HepG2 (cell line): ENCODE results near the gene ST3GAL2. TPM values are rescaled to one million over a fixed set of nuclear protein-coding genes. Genes with fewer than 3 reads are reported as not detected.

Experiments
- ATAC-seq: fragments of 200-7000 bp; cut with Tn5 transposase; 3 replicates; pipeline ENCODE4 v1.9.1; 2020; ENCODE audit warnings: mild to moderate bottlenecking, moderate library complexity
- BruUV-seq: library from RNA; stranded (reverse); fragments of 400-500 nt; replicated peaks from 2 replicates; lab custom pipeline; 2021; lab: Mats Ljungman, UMichigan
- CTCF ChIA-PET: fragments of 300-600 bp; formaldehyde crosslinking; extraction: SDS; loops from one replicate; lab custom pipeline; 2021; ENCODE audit warnings: low total read pairs, inconsistent platforms, low intra/inter-chr PET ratio; lab: Yijun Ruan, JAX
- POLR2A ChIA-PET: fragments of 350-600 bp; sonication (Branson Sonifier 250); formaldehyde crosslinking; loops from one replicate; lab custom pipeline; 2020; ENCODE audit warnings: antibody characterized with exemption, inconsistent platforms; lab: Yijun Ruan, JAX
- DNase-seq: peaks from one replicate; pipeline ENCODE4 v3.0.0-alpha.2; 2015; ENCODE audit warnings: low spot score
- FAIRE-seq: peaks from 3 replicates; lab custom pipeline; 2011; peaks lifted over from hg19 to GRCh38; lab: Jason Lieb, UNC
- H2AFZ ChIP-seq: one replicate; pipeline ENCODE4 v1.6.1; 2011; ENCODE audit warnings: low read length, inconsistent platforms
- H3K27ac ChIP-seq: fragments of 300-600 bp; 3 replicates; pipeline ENCODE4 v1.8.0; 2011; ENCODE audit warnings: mixed run types, mild to moderate bottlenecking, mixed read lengths, low read length, inconsistent platforms; ENCODE audit not compliant: insufficient read depth; ENCODE audit errors: extremely low read length
- H3K27me3 ChIP-seq, 2 experiments: fragments of 200-600 bp in 1 of 2; 2 replicates in 1 of 2; 3 replicates in 1 of 2; pipeline versions ENCODE4 v1.6.0 to v1.8.0; 2011; ENCODE audit warnings: low read length in 2 of 2, mild to moderate bottlenecking in 2 of 2, moderate library complexity in 2 of 2, inconsistent platforms in 1 of 2; ENCODE audit not compliant: insufficient read depth in 2 of 2, control insufficient read depth in 1 of 2
- H3K36me3 ChIP-seq, 2 experiments: fragments of 200-600 bp in 1 of 2; replicated peaks in 1 of 2; 2 replicates in 1 of 2; 3 replicates in 1 of 2; pipeline versions ENCODE4 v1.5.1 to v1.8.0; 2011; ENCODE audit warnings: low read length in 2 of 2, inconsistent platforms in 1 of 2; ENCODE audit not compliant: insufficient read depth in 2 of 2, control insufficient read depth in 1 of 2
- H3K4me1 ChIP-seq: 2 replicates; pipeline ENCODE4 v1.5.1; 2012; ENCODE audit warnings: low read length, inconsistent platforms; ENCODE audit not compliant: insufficient read depth
- H3K4me2 ChIP-seq: 2 replicates; pipeline ENCODE4 v1.6.0; 2011; ENCODE audit warnings: low read depth, low read length, inconsistent platforms
- H3K4me3 ChIP-seq, 3 experiments: fragments of 200-600 bp in 1 of 3; sonication (generic), shearing (Covaris generic) in 1 of 3; replicated peaks in 1 of 3; 2 replicates each; pipeline ENCODE4 v1.5.1; 2011 to 2016; ENCODE audit warnings: low read length in 3 of 3, inconsistent platforms in 2 of 3, low read depth in 2 of 3, mild to moderate bottlenecking in 2 of 3, control low read depth in 1 of 3, mixed read lengths in 1 of 3; ENCODE audit not compliant: insufficient read depth in 1 of 3
- H3K79me2 ChIP-seq: one replicate; pipeline ENCODE4 v1.6.1; 2011; ENCODE audit warnings: low read length, inconsistent platforms; ENCODE audit not compliant: insufficient read depth
- H3K9ac ChIP-seq: 2 replicates; pipeline ENCODE4 v1.6.0; 2011; ENCODE audit warnings: mild to moderate bottlenecking, low read depth, low read length, inconsistent platforms; ENCODE audit not compliant: insufficient read depth
- H3K9me3 ChIP-seq: 2 replicates; pipeline ENCODE4 v1.5.1; 2012; ENCODE audit warnings: mild to moderate bottlenecking, low read length
- H4K20me1 ChIP-seq: 2 replicates; pipeline ENCODE4 v1.6.0; 2011; ENCODE audit warnings: inconsistent platforms, mild to moderate bottlenecking, low read length, moderate library complexity; ENCODE audit not compliant: insufficient read depth
- CCDC6 ChIP-seq: sonication (generic); formaldehyde crosslinking; IDR thresholded peaks from 2 replicates; pipeline ENCODE4 v1.8.1; 2022; ENCODE audit warnings: mild to moderate bottlenecking, missing genetic modification reagents, moderate library complexity
- ETV5 ChIP-seq: IDR thresholded peaks from 2 replicates; pipeline ENCODE4 v1.6.1; 2018; ENCODE audit warnings: missing biosample characterization, missing genetic modification reagents, inconsistent platforms, borderline replicate concordance
- FOXA1 ChIP-seq, 2 experiments: fragments of 450-650 bp in 1 of 2; sonication (generic) in 1 of 2; formaldehyde crosslinking in 1 of 2; IDR thresholded peaks; 2 replicates each; pipeline versions ENCODE4 v1.4.0 to v1.6.1; 2016 to 2020; ENCODE audit warnings: missing genetic modification reagents in 1 of 2
- HDAC1 ChIP-seq: sonication (generic); formaldehyde crosslinking; IDR thresholded peaks from 2 replicates; pipeline ENCODE4 v1.5.1; 2020; ENCODE audit warnings: mild to moderate bottlenecking, missing genetic modification reagents
- KDM3A ChIP-seq: IDR thresholded peaks from 2 replicates; pipeline ENCODE4 v1.6.1; 2018; ENCODE audit warnings: low read depth, missing compliant biosample characterization
- NR2C2 ChIP-seq: sonication (generic); formaldehyde crosslinking; IDR thresholded peaks from 2 replicates; pipeline ENCODE4 v1.4.0; 2020; ENCODE audit warnings: missing genetic modification reagents, mild to moderate bottlenecking, moderate library complexity, borderline replicate concordance
- PITX1 ChIP-seq: sonication (generic); formaldehyde crosslinking; IDR thresholded peaks from 2 replicates; pipeline ENCODE4 v1.5.1; 2020; ENCODE audit warnings: mild to moderate bottlenecking, missing genetic modification reagents
- POGZ ChIP-seq: sonication (generic); formaldehyde crosslinking; IDR thresholded peaks from 2 replicates; pipeline ENCODE4 v1.4.0; 2020; ENCODE audit warnings: mild to moderate bottlenecking, missing genetic modification reagents
- SAFB2 ChIP-seq: sonication (generic); formaldehyde crosslinking; IDR thresholded peaks from 2 replicates; pipeline ENCODE4 v1.5.1; 2020; ENCODE audit warnings: missing genetic modification reagents, low read depth, mild to moderate bottlenecking, borderline replicate concordance
- ZKSCAN5 ChIP-seq: sonication (generic); formaldehyde crosslinking; IDR thresholded peaks from 2 replicates; pipeline ENCODE4 v1.5.1; 2020; ENCODE audit warnings: mild to moderate bottlenecking, missing genetic modification reagents
- ZNF124 ChIP-seq: sonication (generic); formaldehyde crosslinking; IDR thresholded peaks from 2 replicates; pipeline ENCODE4 v1.4.0; 2020; ENCODE audit warnings: missing genetic modification reagents
- ZNF549 ChIP-seq: sonication (generic); formaldehyde crosslinking; IDR thresholded peaks from 2 replicates; pipeline ENCODE4 v1.5.0; 2020; ENCODE audit warnings: missing genetic modification reagents
- ZNF577 ChIP-seq: sonication (generic); formaldehyde crosslinking; IDR thresholded peaks from 2 replicates; pipeline ENCODE4 v1.4.0; 2020; ENCODE audit warnings: mild to moderate bottlenecking, low read depth, missing genetic modification reagents, borderline replicate concordance
- ZNF704 ChIP-seq: sonication (generic); formaldehyde crosslinking; IDR thresholded peaks from 2 replicates; pipeline ENCODE4 v1.8.1; 2023; ENCODE audit warnings: mild to moderate bottlenecking, inconsistent platforms, moderate library complexity, missing genetic modification reagents, borderline replicate concordance
- ZNF777 ChIP-seq: sonication (generic); formaldehyde crosslinking; IDR thresholded peaks from 2 replicates; pipeline ENCODE4 v1.4.0; 2020; ENCODE audit warnings: missing genetic modification reagents
- WGBS: methylation state at CpG from one replicate; pipeline ENCODE4 v1.1.6; 2017; ENCODE audit warnings: low lambda C conversion rate; 5-methylcytosine and 5-hydroxymethylcytosine counted together
- in situ Hi-C: cut with HindIII; loops from 2 replicates; pipeline ENCODE4 v1.10.0; 2017; ENCODE audit warnings: low pct_unique_long_range_greater_than_20kb; ENCODE audit not compliant: extremely low pct_ligation_motif_present
- intact Hi-C: fragments of 100-400 bp; cut with micrococcal nuclease; formaldehyde crosslinking; loops from one replicate; pipeline ENCODE4 v1.10.0; 2022; ENCODE audit not compliant: unreplicated experiment
- polyA plus RNA-seq, 8 experiments: library from polyadenylated mRNA; depleted of rRNA in 3 of 8; stranded (reverse) in 7 of 8; unstranded in 1 of 8; fragments of >200 nt; fragmentation: Illumina TruSeq in 4 of 8; extraction: Trizol in 4 of 8; gene quantifications; 2 replicates each; pipeline versions ENCODE4 v1.2.1 to v1.2.3, GENCODE V29; 2011 to 2016; ENCODE audit warnings: low read depth in 4 of 8, missing spikeins in 1 of 8, mixed read lengths in 1 of 8; ENCODE audit not compliant: insufficient read depth in 1 of 8
- total RNA-seq, 5 experiments: library from RNA; depleted of rRNA; stranded (reverse); fragments of >200 nt; fragmentation: Illumina TruSeq; extraction: Trizol; gene quantifications; 2 replicates each; pipeline ENCODE4 v1.2.3, GENCODE V29; 2016; ENCODE audit warnings: low read depth in 1 of 5
- TF ChIP-seq, protein P1 (sequence below): sonication (generic); formaldehyde crosslinking; IDR thresholded peaks from 2 replicates; pipeline ENCODE4 v1.5.0; 2020; ENCODE audit warnings: missing genetic modification reagents
- TF ChIP-seq, protein P2 (sequence below): sonication (generic); formaldehyde crosslinking; IDR thresholded peaks from 2 replicates; pipeline ENCODE4 v1.9.0; 2021; ENCODE audit warnings: missing genetic modification reagents, borderline replicate concordance
- TF ChIP-seq, protein P3 (sequence below): sonication (generic); formaldehyde crosslinking; conservative IDR thresholded peaks from 2 replicates; pipeline ENCODE4 v1.4.0; 2020; ENCODE audit warnings: missing genetic modification reagents

Gene ST3GAL2
- total and polyA plus RNA-seq, 2 of the 13 experiments (the other 11 are each of a cell fraction or from before 2014, with no cell fraction given) = 16.3 to 24.9 TPM

GRCh38 chr16:70380919-70381603 is 57.8 kb downstream of the ST3GAL2 start:
- peaks cover 24% of the 10 kb centered on the region for H3K4me1 ChIP-seq
- FAIRE-seq = peak; percentile 97
- peaks cover 15% of the 10 kb centered on the region for H3K79me2 ChIP-seq
- H3K9ac ChIP-seq = peak overlapping the region; percentile 78
- no peaks in the 10 kb centered on the region for H4K20me1 ChIP-seq
- H3K4me2 ChIP-seq = peak overlapping the region; percentile 99
- ChIA-PET POLR2A (interaction anchor here (0.6 to 3.6 kb wide), 61 partner anchors 9 to 1290 kb away, joined by 3 to 96 read pairs (median 5); partner anchors contain the start of genes AARS1, COG4, DDX19A and DDX19B), CTCF (interaction anchor here (0.6 to 1.4 kb wide), 2 partner anchors 73 to 89 kb away, joined by 3 to 4 read pairs; partner anchors contain the start of gene FCSK)
- BruUV-seq = TSS peak; percentile 73
- DNase-seq = peak; percentile 98
- ATAC-seq = peak; percentile 91
- 2% methylated on average over 38 of the region's 52 CpGs for WGBS
- in situ Hi-C loops = no loop called here
- no peak overlapping the region for H2AFZ ChIP-seq
- intact Hi-C loops = loop anchor here (2.0 to 5.0 kb wide), 3 partner anchors 56 to 90 kb away; partner anchors contain the start of gene FCSK
- H3K27me3 ChIP-seq = no peaks in the 10 kb centered on the region; a peak in 1 of 5 replicates
- peaks cover 2 to 25% of the 10 kb centered on the region in 2 experiments; a peak in 2 of 5 replicates for H3K36me3 ChIP-seq
- H3K9me3 ChIP-seq = no peaks in the 10 kb centered on the region
- H3K4me3 ChIP-seq = peak overlapping the region; percentile 80 to 94 (median 85)
- peak overlapping the region; percentile 78 for H3K27ac ChIP-seq
- TF ChIP-seq KDM3A (CRISPR knock-in tag) (no peak; the same call in none of the 2 replicates), ZKSCAN5 (CRISPR knock-in tag) (no peak), ZNF549 (CRISPR knock-in tag) (no peak), SAFB2 (CRISPR knock-in tag) (peak; percentile 75; the same call in 1 of the 2 replicates), NR2C2 (peak; percentile 76), HDAC1 (CRISPR knock-in tag) (no peak; the same call in none of the 2 replicates), FOXA1 (IDR thresholded peaks at IDR 0.05) (no peak), FOXA1 (CRISPR knock-in tag; IDR thresholded peaks at IDR 0.05) (no peak; the same call in 1 of the 2 replicates), PITX1 (CRISPR knock-in tag) (peak; percentile 20; the same call in 1 of the 2 replicates), ZNF704 (CRISPR knock-in tag) (peak; percentile 93), ZNF124 (CRISPR knock-in tag) (peak; percentile 87; the same call in 1 of the 2 replicates), POGZ (CRISPR knock-in tag) (no peak; the same call in 1 of the 2 replicates), ZNF777 (no peak; the same call in 1 of the 2 replicates), ETV5 (CRISPR knock-in tag) (peak; percentile 33), ZNF577 (CRISPR knock-in tag) (0 out of 2 replicates have a peak, but pooled peaks have one; percentile 75), CCDC6 (CRISPR knock-in tag) (peak; percentile 88; the same call in 1 of the 2 replicates)
- TF ChIP-seq, protein P1, sequence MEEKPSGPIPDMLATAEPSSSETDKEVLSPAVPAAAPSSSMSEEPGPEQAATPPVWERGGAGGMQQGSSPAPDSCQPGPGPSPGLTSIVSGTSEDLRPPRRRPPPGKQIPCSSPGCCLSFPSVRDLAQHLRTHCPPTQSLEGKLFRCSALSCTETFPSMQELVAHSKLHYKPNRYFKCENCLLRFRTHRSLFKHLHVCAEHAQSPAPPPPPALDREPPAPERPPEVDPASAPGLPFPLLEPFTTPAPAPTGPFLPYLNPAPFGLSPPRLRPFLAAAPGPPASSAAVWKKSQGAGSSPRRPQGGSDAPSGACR (CRISPR knock-in tag) = peak; percentile 22; the same call in 1 of the 2 replicates
- TF ChIP-seq, protein P2, sequence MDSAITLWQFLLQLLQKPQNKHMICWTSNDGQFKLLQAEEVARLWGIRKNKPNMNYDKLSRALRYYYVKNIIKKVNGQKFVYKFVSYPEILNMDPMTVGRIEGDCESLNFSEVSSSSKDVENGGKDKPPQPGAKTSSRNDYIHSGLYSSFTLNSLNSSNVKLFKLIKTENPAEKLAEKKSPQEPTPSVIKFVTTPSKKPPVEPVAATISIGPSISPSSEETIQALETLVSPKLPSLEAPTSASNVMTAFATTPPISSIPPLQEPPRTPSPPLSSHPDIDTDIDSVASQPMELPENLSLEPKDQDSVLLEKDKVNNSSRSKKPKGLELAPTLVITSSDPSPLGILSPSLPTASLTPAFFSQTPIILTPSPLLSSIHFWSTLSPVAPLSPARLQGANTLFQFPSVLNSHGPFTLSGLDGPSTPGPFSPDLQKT = no peak; the same call in 1 of the 2 replicates
- TF ChIP-seq, protein P3, sequence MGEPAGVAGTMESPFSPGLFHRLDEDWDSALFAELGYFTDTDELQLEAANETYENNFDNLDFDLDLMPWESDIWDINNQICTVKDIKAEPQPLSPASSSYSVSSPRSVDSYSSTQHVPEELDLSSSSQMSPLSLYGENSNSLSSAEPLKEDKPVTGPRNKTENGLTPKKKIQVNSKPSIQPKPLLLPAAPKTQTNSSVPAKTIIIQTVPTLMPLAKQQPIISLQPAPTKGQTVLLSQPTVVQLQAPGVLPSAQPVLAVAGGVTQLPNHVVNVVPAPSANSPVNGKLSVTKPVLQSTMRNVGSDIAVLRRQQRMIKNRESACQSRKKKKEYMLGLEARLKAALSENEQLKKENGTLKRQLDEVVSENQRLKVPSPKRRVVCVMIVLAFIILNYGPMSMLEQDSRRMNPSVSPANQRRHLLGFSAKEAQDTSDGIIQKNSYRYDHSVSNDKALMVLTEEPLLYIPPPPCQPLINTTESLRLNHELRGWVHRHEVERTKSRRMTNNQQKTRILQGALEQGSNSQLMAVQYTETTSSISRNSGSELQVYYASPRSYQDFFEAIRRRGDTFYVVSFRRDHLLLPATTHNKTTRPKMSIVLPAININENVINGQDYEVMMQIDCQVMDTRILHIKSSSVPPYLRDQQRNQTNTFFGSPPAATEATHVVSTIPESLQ (CRISPR knock-in tag) = peak; percentile 98
